Adrenal gland (tissue), 5 donors: Measurements from ENCODE around the gene APRT.

ENCODE experiments used
- POLR2A ChIP-seq, 2 donors: fragments of 450-650 bp; IDR thresholded peaks; one replicate each; pipeline ENCODE4 v1.6.1; 2017; ENCODE audit warnings: antibody characterized with exemption in 2 of 2, mild to moderate bottlenecking in 2 of 2, moderate library complexity in 1 of 2
- TF ChIP-seq, protein P1 (sequence below), 6 experiments: fragments of 450-650 bp in 4 of 6; fragments of 200-600 bp in 2 of 6; sonication (generic) in 1 of 6; IDR thresholded peaks; 1 replicate in 5 of 6; 2 replicates in 1 of 6; pipeline versions ENCODE4 v1.5.1 to v1.8.0; 2016 to 2021; ENCODE audit warnings: antibody characterized with exemption in 6 of 6, mild to moderate bottlenecking in 2 of 6, moderate library complexity in 1 of 6
- donor health status: DM: no; HTN: no; CAD: no.

DNA sequence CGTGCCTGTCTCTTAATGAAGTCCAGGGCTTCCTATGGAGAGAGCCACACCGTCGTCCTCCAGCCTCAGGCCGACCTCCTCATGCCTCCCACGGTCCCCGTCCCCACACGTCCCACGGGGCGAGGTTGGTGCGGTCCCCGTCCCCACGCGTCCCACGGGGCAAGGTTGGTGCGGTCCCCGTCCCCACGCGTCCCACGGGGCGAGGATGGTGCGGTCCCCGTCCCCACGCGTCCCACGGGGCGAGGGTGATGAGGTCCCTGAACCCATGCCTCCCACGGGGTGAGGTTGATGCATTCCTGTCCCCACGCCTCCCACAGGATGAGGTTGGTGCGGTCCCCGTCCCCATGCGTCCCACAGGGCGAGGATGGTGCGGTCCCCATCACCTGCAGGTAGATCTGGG, 24.1 kb upstream of the APRT start:
- TF ChIP-seq, protein P1, sequence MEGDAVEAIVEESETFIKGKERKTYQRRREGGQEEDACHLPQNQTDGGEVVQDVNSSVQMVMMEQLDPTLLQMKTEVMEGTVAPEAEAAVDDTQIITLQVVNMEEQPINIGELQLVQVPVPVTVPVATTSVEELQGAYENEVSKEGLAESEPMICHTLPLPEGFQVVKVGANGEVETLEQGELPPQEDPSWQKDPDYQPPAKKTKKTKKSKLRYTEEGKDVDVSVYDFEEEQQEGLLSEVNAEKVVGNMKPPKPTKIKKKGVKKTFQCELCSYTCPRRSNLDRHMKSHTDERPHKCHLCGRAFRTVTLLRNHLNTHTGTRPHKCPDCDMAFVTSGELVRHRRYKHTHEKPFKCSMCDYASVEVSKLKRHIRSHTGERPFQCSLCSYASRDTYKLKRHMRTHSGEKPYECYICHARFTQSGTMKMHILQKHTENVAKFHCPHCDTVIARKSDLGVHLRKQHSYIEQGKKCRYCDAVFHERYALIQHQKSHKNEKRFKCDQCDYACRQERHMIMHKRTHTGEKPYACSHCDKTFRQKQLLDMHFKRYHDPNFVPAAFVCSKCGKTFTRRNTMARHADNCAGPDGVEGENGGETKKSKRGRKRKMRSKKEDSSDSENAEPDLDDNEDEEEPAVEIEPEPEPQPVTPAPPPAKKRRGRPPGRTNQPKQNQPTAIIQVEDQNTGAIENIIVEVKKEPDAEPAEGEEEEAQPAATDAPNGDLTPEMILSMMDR (IDR thresholded peaks at IDR 0.05), result no peak
- TF ChIP-seq POLR2A (IDR thresholded peaks at IDR 0.05), result no peak
